ENCODE measurements around the gene TNIP2.

- TF ChIP-seq, protein P1, sequence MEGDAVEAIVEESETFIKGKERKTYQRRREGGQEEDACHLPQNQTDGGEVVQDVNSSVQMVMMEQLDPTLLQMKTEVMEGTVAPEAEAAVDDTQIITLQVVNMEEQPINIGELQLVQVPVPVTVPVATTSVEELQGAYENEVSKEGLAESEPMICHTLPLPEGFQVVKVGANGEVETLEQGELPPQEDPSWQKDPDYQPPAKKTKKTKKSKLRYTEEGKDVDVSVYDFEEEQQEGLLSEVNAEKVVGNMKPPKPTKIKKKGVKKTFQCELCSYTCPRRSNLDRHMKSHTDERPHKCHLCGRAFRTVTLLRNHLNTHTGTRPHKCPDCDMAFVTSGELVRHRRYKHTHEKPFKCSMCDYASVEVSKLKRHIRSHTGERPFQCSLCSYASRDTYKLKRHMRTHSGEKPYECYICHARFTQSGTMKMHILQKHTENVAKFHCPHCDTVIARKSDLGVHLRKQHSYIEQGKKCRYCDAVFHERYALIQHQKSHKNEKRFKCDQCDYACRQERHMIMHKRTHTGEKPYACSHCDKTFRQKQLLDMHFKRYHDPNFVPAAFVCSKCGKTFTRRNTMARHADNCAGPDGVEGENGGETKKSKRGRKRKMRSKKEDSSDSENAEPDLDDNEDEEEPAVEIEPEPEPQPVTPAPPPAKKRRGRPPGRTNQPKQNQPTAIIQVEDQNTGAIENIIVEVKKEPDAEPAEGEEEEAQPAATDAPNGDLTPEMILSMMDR (IDR thresholded peaks at IDR 0.05; ENCODE audit: low read depth, low read length) = no peak
- no peak for TF ChIP-seq EZH2phosphoT487 (IDR thresholded peaks at IDR 0.05; ENCODE audit: low read depth)
Observed at GRCh38 chr4:2714061-2714770, 41.9 kb downstream of the TNIP2 start.

Measured in OCI-LY3 (cell line).